Hepatocyte (in vitro differentiated cells): ENCODE data around the gene LIPJ.

Source experiments
- CTCF ChIP-seq: fragments of 200-600 bp; sonication (generic); IDR thresholded peaks from 2 replicates; pipeline ENCODE4 v1.5.1; 2016; ENCODE audit warnings: antibody characterized with exemption, mild to moderate bottlenecking; ENCODE audit not compliant: poor library complexity
- EZH2 ChIP-seq: fragments of 200-600 bp; sonication (generic); IDR thresholded peaks from 2 replicates; pipeline ENCODE4 v1.6.1; 2016; ENCODE audit warnings: antibody characterized with exemption, mild to moderate bottlenecking, borderline replicate concordance
- EZH2phosphoT487 ChIP-seq: fragments of 200-600 bp; sonication (generic); IDR thresholded peaks from one replicate; pipeline ENCODE4 v1.6.1; 2018; ENCODE audit warnings: antibody characterized with exemption, mild to moderate bottlenecking, low read depth, moderate library complexity; ENCODE audit not compliant: unreplicated experiment, severe bottlenecking

DNA sequence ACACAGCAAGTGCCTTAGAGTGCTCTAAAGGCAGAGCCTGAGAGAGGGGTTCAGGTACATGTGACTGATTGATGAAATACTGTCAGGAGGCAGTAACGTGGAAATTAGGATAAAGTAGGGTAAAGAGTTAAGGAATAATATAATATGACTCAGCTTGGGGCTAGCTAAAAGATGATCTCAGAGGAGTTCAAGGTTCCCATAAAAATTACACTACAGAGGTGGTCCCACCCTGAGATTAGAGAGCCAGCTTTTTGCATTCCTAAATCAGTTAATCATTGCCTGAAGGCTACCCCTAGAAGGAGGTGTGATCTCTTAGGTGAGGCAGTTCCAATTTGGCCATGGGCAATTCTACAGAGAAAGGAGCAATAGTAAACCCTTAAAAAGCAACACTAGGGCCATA, 5.8 kb downstream of the LIPJ start:
- no peak for TF ChIP-seq CTCF
- no peak for TF ChIP-seq EZH2phosphoT487
- TF ChIP-seq EZH2: no peak
